ENCODE measurements around the gene PERM1.

GRCh38 chr1:1000357-1001056 lies 18.6 kb upstream of the PERM1 start:
- TF ChIP-seq POLR2A (IDR thresholded peaks at IDR 0.05; ENCODE audit: low read depth) (peak; percentile 79), CTCF (IDR thresholded peaks at IDR 0.05) (no peak), EP300 (IDR thresholded peaks at IDR 0.05) (peak; percentile 97)

Data from esophagus muscularis mucosa (tissue), 4 donors.